ENCODE results near the gene F13A1.
"Not testable (repeated sequence)": the region's sequence is repeated elsewhere in the genome, so short reads cannot be mapped to it uniquely, and the experiment has no call there.

Gene F13A1

DNA sequence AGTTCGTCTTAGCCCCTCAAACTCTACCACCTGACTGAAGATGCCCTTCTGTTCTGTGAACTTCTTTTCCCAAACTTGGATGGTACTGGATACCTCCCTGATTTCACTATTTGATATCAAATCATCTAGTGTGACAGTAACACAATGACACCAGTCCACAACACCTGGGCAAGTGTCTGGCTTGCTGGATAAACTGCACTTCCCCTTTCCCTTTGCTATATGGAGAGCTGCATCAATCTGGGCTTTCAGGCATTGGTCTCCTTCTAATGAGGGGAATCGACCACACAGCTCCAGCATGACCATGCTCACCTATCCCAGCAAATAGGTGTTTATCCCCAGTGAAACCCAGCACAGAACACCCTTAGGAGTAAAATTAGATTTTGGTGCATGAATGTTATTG is 3.1 kb downstream of the F13A1 start:
- H3K36me3 ChIP-seq (ENCODE audit: insufficient read depth, low read depth, low read length), result no peaks in the 10 kb centered on the region
- peaks cover 8% of the 10 kb centered on the region; the same call in 1 of the 2 replicates for H3K4me1 ChIP-seq (ENCODE audit: insufficient read depth, low read length)
- H3K4me3 ChIP-seq (ENCODE audit: low read length), result no peak overlapping the region
- H3K27ac ChIP-seq (ENCODE audit: low read length), result no peak overlapping the region
- no peak overlapping the region for H3K9ac ChIP-seq (ENCODE audit: low read depth, low read length)
- no peaks in the 10 kb centered on the region for H3K9me3 ChIP-seq (ENCODE audit: insufficient read depth, low read depth, low read length)
- H3K27me3 ChIP-seq (ENCODE audit: insufficient read depth, low read length), result peaks cover 40% of the 10 kb centered on the region

DNA sequence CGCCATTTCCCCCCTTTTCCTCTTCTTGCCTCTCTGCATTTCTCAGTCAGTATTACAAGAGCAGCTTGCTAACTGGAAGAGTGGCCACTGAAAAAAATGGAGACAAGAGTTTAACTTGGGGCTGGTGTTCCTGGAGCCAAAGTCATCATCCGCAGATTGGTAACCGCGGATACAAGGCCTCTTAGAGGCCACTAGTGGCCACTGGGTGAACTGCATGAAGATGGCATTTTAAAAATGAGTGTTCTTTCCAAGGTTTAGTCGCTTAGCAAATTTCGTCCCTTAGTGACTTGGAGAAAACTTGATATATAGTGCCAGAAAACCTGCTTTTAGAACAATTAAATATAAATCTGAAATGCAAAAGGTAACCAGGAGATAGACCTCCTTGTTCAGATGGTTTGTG is 4.8 kb downstream of the F13A1 start:
- no peak overlapping the region for H3K27ac ChIP-seq (ENCODE audit: low read length)
- H3K4me3 ChIP-seq (ENCODE audit: low read length), result no peak overlapping the region
- H3K9ac ChIP-seq (ENCODE audit: low read depth, low read length), result no peak overlapping the region
- H3K9me3 ChIP-seq (ENCODE audit: insufficient read depth, low read depth, low read length), result no peaks in the 10 kb centered on the region
- H3K27me3 ChIP-seq (ENCODE audit: insufficient read depth, low read length), result peaks cover 23% of the 10 kb centered on the region
- no peaks in the 10 kb centered on the region for H3K36me3 ChIP-seq (ENCODE audit: insufficient read depth, low read depth, low read length)
- H3K4me1 ChIP-seq (ENCODE audit: insufficient read depth, low read length), result peaks cover 8% of the 10 kb centered on the region; the same call in 1 of the 2 replicates

DNA sequence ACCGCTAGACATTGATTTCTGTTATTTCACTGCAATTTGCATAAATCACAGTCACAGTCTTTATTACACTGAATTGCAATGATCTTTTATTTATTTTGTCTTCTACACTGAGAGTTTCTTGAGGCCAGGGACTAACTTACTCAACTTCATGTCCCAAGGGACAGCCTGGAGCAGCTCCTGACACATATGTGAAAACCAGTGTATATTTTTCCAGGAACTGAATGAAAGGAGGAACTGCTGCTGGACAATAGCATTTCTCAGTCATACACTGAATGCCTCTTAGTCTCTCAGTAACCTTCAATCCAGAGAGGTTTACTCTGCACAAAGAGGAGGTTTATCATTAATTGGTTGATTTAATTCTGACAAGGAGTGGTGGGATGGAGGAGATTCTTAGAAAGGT is 5.9 kb downstream of the F13A1 start:
- H3K36me3 ChIP-seq (ENCODE audit: insufficient read depth, low read depth, low read length), result no peaks in the 10 kb centered on the region
- no peak overlapping the region for H3K9ac ChIP-seq (ENCODE audit: low read depth, low read length)
- no peak overlapping the region for H3K27ac ChIP-seq (ENCODE audit: low read length)
- no peak overlapping the region for H3K4me3 ChIP-seq (ENCODE audit: low read length)
- no peaks in the 10 kb centered on the region for H3K9me3 ChIP-seq (ENCODE audit: insufficient read depth, low read depth, low read length)
- H3K4me1 ChIP-seq (ENCODE audit: insufficient read depth, low read length), result peaks cover 8% of the 10 kb centered on the region; the same call in 1 of the 2 replicates
- peaks cover 12% of the 10 kb centered on the region for H3K27me3 ChIP-seq (ENCODE audit: insufficient read depth, low read length)

DNA sequence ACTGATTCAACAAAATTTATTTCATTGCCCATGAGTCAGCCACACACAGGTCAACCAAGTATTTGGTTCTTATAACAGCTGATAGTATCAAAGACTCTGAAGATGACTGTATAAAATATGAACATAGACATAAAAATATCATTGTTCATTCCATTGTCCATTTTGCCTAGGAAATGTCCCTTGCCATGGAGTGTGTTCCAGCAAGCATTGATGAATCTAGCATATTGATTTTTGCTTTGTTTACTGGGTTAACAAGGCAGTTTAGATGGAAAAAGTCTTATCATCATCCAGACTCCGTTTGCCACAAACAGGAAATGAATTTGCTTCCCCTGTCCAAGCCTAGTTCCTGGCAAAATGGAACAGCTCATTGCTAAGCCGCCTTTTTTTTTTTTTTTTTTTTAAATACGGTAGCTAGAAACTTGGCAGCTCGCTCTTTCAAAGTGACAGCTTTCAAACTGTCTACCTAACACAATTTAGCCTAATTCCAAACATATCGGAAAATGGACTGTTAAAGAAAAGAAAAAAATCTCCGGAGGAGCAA is 7.5 kb downstream of the F13A1 start:
- Histone ChIP-seq H3K27ac (ENCODE audit: low read length) (no peak overlapping the region), H3K4me3 (ENCODE audit: low read length) (no peak overlapping the region), H3K27me3 (ENCODE audit: insufficient read depth, low read length) (no peaks in the 10 kb centered on the region), H3K4me1 (ENCODE audit: insufficient read depth, low read length) (peaks cover 1% of the 10 kb centered on the region; the same call in 1 of the 2 replicates), H3K9ac (ENCODE audit: low read depth, low read length) (no peak overlapping the region), H3K9me3 (ENCODE audit: insufficient read depth, low read depth, low read length) (no peaks in the 10 kb centered on the region), H3K36me3 (ENCODE audit: insufficient read depth, low read depth, low read length) (no peaks in the 10 kb centered on the region)

DNA sequence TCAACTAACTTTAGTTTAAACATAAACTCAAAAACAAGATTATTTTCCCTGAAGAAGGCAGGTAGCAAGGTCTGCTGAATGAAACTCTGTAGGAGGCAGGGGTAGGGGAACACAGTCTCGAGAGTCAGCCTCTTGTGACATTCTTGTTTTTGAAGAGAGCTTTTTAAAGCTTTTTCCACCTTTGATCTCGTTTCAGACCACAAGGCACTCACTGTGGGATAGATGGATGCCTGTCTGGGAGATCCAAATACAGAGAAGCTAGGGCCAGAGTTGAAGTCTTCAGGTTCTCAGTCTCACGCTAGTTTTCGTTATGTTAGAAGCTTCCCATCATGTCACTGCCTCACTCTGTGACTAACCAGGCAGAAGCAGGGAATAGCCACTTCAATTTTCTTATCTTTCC is 14.9 kb downstream of the F13A1 start:
- Histone ChIP-seq H3K4me1 (ENCODE audit: insufficient read depth, low read length) (no peaks in the 10 kb centered on the region), H3K27me3 (ENCODE audit: insufficient read depth, low read length) (no peaks in the 10 kb centered on the region), H3K27ac (ENCODE audit: low read length) (no peak overlapping the region), H3K9ac (ENCODE audit: low read depth, low read length) (no peak overlapping the region), H3K9me3 (ENCODE audit: insufficient read depth, low read depth, low read length) (peaks cover 10% of the 10 kb centered on the region; the same call in 1 of the 2 replicates), H3K4me3 (ENCODE audit: low read length) (no peak overlapping the region), H3K36me3 (ENCODE audit: insufficient read depth, low read depth, low read length) (no peaks in the 10 kb centered on the region)

DNA sequence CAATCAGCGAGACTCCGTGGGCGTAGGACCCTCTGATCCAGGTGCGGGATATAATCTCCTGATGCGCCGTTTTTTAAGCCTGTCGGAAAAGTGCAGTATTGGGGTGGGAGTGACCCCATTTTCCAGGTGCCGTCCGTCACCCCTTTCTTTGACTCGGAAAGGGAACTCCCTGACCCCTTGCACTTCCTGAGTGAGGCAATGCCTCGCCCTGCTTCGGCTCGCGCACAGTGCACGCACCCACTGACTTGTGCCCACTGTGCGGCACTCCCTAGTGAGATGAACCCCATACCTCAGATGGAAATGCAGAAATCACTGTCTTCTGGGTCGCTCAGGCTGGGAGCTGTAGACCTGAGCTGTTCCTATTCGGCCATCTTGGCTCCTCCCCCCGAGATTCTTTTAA is 20.1 kb downstream of the F13A1 start:
- H3K4me1 ChIP-seq (ENCODE audit: insufficient read depth, low read length); H3K9ac ChIP-seq (ENCODE audit: low read depth, low read length); H3K27me3 ChIP-seq (ENCODE audit: insufficient read depth, low read length): not testable (repeated sequence)

DNA sequence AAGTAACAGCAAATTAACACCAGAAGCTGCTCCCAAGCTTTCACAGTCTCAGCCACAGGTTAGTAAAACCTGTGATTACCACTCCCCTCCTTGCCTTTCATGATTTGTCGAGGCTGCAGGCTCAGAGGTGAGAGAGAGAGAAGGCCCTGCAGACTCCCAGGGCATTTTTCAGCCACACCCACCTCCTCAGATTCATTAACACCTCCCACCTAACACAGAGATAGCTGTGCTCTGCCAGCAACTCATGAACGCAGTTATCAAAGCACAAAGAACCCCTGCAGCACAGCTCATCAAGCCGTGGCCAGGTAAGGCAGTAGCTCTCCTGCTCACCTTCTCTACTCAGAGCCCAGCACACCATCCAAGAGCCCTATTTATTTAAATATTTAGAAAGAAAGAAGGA is 27.1 kb downstream of the F13A1 start:
- Histone ChIP-seq H3K36me3 (ENCODE audit: insufficient read depth, low read depth, low read length) (no peaks in the 10 kb centered on the region), H3K4me3 (ENCODE audit: low read length) (no peak overlapping the region; the same call in 1 of the 2 replicates), H3K9me3 (ENCODE audit: insufficient read depth, low read depth, low read length) (no peaks in the 10 kb centered on the region), H3K9ac (ENCODE audit: low read depth, low read length) (no peak overlapping the region), H3K27me3 (ENCODE audit: insufficient read depth, low read length) (no peaks in the 10 kb centered on the region; the same call in 1 of the 2 replicates), H3K4me1 (ENCODE audit: insufficient read depth, low read length) (peaks cover 12% of the 10 kb centered on the region; the same call in 1 of the 2 replicates), H3K27ac (ENCODE audit: low read length) (no peak overlapping the region)

More for the DNA sequence above, 20.1 kb downstream of the F13A1 start:
- not testable (repeated sequence) for H3K36me3 ChIP-seq (ENCODE audit: insufficient read depth, low read depth, low read length); H3K9me3 ChIP-seq (ENCODE audit: insufficient read depth, low read depth, low read length); H3K27ac ChIP-seq (ENCODE audit: low read length); H3K4me3 ChIP-seq (ENCODE audit: low read length)

DNA sequence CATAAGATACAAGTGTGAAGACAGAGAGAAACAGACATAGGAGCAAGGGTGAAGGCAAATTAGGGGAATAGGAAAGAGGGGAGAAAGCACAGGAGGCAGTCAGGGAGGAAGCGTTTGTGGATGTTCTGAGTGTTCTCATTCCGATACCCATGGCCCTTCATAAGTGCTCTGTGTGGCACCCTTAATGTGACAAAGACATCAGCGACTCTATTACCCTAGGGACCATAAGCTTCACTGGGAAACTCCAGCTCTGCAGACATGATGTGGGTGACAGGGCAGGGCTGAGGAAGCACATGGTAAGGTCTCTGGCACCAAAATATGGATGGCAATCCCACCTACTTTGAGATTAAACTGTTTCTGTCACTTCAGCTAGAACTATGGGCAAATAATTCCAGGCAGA is 33.0 kb downstream of the F13A1 start:
- H3K4me3 ChIP-seq (ENCODE audit: low read length), result no peak overlapping the region
- no peaks in the 10 kb centered on the region for H3K9me3 ChIP-seq (ENCODE audit: insufficient read depth, low read depth, low read length)
- no peak overlapping the region for H3K9ac ChIP-seq (ENCODE audit: low read depth, low read length)
- no peaks in the 10 kb centered on the region; the same call in 1 of the 2 replicates for H3K27me3 ChIP-seq (ENCODE audit: insufficient read depth, low read length)
- H3K4me1 ChIP-seq (ENCODE audit: insufficient read depth, low read length), result peaks cover 5% of the 10 kb centered on the region; the same call in 1 of the 2 replicates
- H3K36me3 ChIP-seq (ENCODE audit: insufficient read depth, low read depth, low read length), result no peaks in the 10 kb centered on the region
- no peak overlapping the region for H3K27ac ChIP-seq (ENCODE audit: low read length)

DNA sequence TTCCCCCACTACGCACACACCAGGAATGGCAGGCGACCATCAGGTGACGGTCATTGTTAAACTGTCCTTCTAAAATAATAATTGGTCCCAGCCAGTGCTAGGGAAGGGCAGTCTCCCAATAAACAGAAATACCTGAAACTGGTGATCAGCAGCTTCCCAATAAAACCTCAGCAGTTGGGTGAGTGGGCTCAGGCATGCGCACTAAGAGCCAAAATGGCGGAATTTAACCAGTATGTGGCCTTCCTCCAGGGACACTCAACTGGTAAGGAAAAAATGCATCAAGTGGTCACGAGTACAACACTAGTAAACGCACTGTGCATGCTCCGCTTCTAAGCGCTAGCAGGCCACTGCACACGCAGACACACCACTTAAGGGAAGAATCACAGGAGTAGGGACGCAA is 34.8 kb downstream of the F13A1 start:
- H3K27me3 ChIP-seq (ENCODE audit: insufficient read depth, low read length), result no peaks in the 10 kb centered on the region
- H3K4me3 ChIP-seq (ENCODE audit: low read length), result no peak overlapping the region
- no peaks in the 10 kb centered on the region; the same call in 1 of the 2 replicates for H3K9me3 ChIP-seq (ENCODE audit: insufficient read depth, low read depth, low read length)
- H3K4me1 ChIP-seq (ENCODE audit: insufficient read depth, low read length), result no peaks in the 10 kb centered on the region
- H3K9ac ChIP-seq (ENCODE audit: low read depth, low read length), result no peak overlapping the region
- H3K36me3 ChIP-seq (ENCODE audit: insufficient read depth, low read depth, low read length), result no peaks in the 10 kb centered on the region
- no peak overlapping the region for H3K27ac ChIP-seq (ENCODE audit: low read length)

DNA sequence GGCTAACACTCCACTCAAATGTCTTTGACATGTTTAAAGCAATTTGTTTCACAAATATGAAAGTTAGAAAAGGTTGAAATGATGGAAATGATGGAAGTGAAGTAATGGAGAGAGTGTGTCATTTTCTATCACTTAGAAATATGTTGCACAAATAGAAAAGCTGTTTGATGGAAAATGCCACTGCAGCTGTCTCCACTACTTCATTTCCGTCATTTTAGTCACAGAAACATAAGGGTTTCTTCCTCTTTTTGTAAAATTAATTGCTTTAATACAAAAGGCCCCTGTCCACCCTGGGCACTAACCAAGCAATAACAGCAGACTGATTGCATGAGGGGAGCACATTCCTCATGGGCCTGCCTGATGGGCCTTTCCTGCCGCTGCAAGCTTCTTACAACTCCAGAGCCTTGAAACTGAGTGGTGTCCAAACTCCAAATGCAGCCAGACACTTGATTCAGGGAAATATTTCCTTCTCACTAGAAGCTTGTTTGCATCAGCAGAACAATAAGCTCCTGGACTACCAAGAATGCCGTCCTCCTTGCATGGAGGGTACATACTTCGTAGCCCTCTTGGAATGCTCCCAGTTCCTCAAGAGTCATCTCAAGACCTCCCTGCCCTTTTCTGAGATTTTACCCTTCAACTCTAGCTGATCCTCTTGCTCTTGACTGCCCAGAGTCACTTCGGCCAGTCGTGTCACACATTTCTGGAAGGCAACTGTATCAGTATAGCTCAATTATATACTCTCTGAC is 36.1 kb downstream of the F13A1 start:
- Histone ChIP-seq H3K4me3 (ENCODE audit: low read length) (no peak overlapping the region), H3K9ac (ENCODE audit: low read depth, low read length) (no peak overlapping the region), H3K36me3 (ENCODE audit: insufficient read depth, low read depth, low read length) (no peaks in the 10 kb centered on the region), H3K4me1 (ENCODE audit: insufficient read depth, low read length) (no peaks in the 10 kb centered on the region), H3K9me3 (ENCODE audit: insufficient read depth, low read depth, low read length) (no peaks in the 10 kb centered on the region; the same call in 1 of the 2 replicates), H3K27ac (ENCODE audit: low read length) (no peak overlapping the region), H3K27me3 (ENCODE audit: insufficient read depth, low read length) (no peaks in the 10 kb centered on the region)

DNA sequence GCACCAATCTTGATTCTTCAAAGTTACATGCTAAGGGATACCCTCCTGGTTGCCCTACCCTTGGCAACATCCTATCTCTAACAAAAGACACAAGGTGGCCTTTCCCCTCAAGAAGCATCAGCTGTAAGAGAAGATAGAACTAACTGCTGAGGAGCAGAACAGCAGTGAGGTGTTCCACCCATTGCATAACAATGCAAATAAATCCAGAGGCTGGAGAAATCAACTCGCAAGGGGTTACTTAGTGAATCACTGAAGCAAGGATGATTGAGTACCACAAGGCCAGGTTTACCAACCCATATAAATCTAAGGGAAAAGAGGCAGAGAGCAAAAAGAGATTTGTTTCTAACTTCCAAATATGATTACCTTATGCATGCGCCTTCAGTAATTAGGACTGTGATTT is 36.7 kb downstream of the F13A1 start:
- no peak overlapping the region for H3K9ac ChIP-seq (ENCODE audit: low read depth, low read length)
- no peaks in the 10 kb centered on the region for H3K4me1 ChIP-seq (ENCODE audit: insufficient read depth, low read length)
- H3K27ac ChIP-seq (ENCODE audit: low read length), result no peak overlapping the region
- H3K4me3 ChIP-seq (ENCODE audit: low read length), result no peak overlapping the region
- no peaks in the 10 kb centered on the region for H3K36me3 ChIP-seq (ENCODE audit: insufficient read depth, low read depth, low read length)
- no peaks in the 10 kb centered on the region for H3K27me3 ChIP-seq (ENCODE audit: insufficient read depth, low read length)
- no peaks in the 10 kb centered on the region; the same call in 1 of the 2 replicates for H3K9me3 ChIP-seq (ENCODE audit: insufficient read depth, low read depth, low read length)

DNA sequence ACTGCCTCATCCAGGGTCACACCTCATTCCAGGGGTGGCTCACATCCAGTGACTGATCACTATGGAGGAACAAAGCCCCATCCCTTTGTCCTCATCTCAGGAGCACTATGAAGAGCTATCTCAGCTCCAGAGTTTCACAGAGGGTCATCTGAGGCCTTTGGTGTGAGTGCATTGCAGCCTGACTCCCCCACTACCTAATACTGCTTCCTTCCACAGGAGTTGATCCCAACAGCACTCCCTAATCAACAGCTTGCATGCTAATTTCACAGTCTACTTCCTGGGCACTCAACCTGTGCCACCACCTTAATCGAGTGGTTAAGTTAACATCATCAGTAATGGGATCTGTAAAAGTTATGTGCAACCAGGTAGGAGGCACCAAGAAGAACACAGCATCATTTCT is 37.7 kb downstream of the F13A1 start:
- Histone ChIP-seq H3K27me3 (ENCODE audit: insufficient read depth, low read length) (no peaks in the 10 kb centered on the region), H3K36me3 (ENCODE audit: insufficient read depth, low read depth, low read length) (no peaks in the 10 kb centered on the region), H3K9ac (ENCODE audit: low read depth, low read length) (no peak overlapping the region), H3K4me3 (ENCODE audit: low read length) (no peak overlapping the region), H3K9me3 (ENCODE audit: insufficient read depth, low read depth, low read length) (no peaks in the 10 kb centered on the region; the same call in 1 of the 2 replicates), H3K4me1 (ENCODE audit: insufficient read depth, low read length) (no peaks in the 10 kb centered on the region), H3K27ac (ENCODE audit: low read length) (no peak overlapping the region)
